ENCODE data around the gene SMG6. TPM values are rescaled to one million over a fixed set of nuclear protein-coding genes. Genes with fewer than 3 reads are reported as not detected.

SMG6 gene
- total and polyA plus RNA-seq, 2 of the 4 experiments (the other 2 are of a cell fraction), result 16.3 to 30.3 TPM

DNA sequence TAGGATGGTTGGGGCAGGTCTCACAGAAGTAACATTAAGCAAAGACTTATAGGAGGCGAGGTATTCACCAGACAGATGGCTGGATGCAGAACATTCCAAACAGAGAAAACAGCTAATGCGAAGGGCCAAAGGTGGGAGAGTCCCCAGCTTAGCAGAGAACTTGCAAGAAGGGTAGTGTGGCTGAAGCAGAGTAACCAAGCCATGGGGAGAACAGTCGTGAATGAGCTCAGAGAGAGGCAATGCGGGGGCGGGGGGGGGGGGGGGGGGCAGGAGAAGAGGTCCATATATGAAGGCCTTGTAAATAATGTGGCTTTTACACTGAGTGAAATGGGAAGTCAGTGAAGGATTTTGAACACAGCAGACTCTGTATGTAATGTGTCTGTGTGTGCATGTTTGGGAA lies 81.3 kb downstream of the SMG6 start:
- Histone ChIP-seq H3K4me1 (ENCODE audit: control insufficient read depth, insufficient read depth, low read length) (peaks cover 13% of the 10 kb centered on the region), H3K27ac (ENCODE audit: insufficient read depth, low read length) (no peak overlapping the region), H3K14ac (replicated peaks; ENCODE audit: low read depth, low read length) (peak overlapping the region; percentile 23; the same call in 1 of the 2 replicates), H2AK9ac (replicated peaks; ENCODE audit: low read depth, low read length, poor library complexity) (no peak overlapping the region), H3K4me3 (ENCODE audit: insufficient read depth, low read depth, low read length) (no peak overlapping the region), H3K4me2 (ENCODE audit: low read depth, low read length) (no peak overlapping the region), H3K9me1 (ENCODE audit: insufficient read depth, low read length) (peaks cover 3% of the 10 kb centered on the region; the same call in 1 of the 2 replicates), H3K4ac (ENCODE audit: low read depth, low read length) (peak overlapping the region; percentile 34; the same call in 1 of the 2 replicates), H2AK5ac (ENCODE audit: low read depth, low read length) (no peak overlapping the region), H3K18ac (ENCODE audit: low read depth, low read length) (0 out of 2 replicates have a peak overlapping the region, but pooled peaks have one; percentile 5), H3K9ac (ENCODE audit: low read depth, low read length) (no peak overlapping the region), H3K56ac (ENCODE audit: extremely low read depth, insufficient read depth, low read length) (no peak overlapping the region), H4K8ac (ENCODE audit: low read depth in 2 of 2, low read length in 2 of 2) (no peak overlapping the region), H4K91ac (ENCODE audit: insufficient read depth, low read depth, low read length) (no peak overlapping the region), H2BK120ac (ENCODE audit: low read depth, low read length) (0 out of 2 replicates have a peak overlapping the region, but pooled peaks have one; percentile 32), H3K27me3 (ENCODE audit: control insufficient read depth, insufficient read depth, low read length) (no peaks in the 10 kb centered on the region), H2AFZ (replicated peaks; ENCODE audit: low read length, poor library complexity) (no peak overlapping the region), H2BK20ac (ENCODE audit: low read depth, low read length) (peak overlapping the region; percentile 22; the same call in 1 of the 2 replicates), H4K5ac (ENCODE audit: low read depth, low read length) (no peak overlapping the region), H2BK5ac (ENCODE audit: low read depth, low read length, poor library complexity, severe bottlenecking) (peak overlapping the region; percentile 49), H3K23ac (ENCODE audit: low read depth, low read length) (no peak overlapping the region), H4K20me1 (ENCODE audit: insufficient read depth, low read length) (no peaks in the 10 kb centered on the region), H3K36me3 (ENCODE audit: control insufficient read depth, insufficient read depth, low read length) (0 out of 2 replicates have a peak, but pooled peaks cover 1% of the 10 kb centered on the region), H3K79me1 (ENCODE audit: low read depth in 1 of 2, low read length in 2 of 2) (peaks cover 19 to 57% of the 10 kb centered on the region in 2 experiments), H2BK15ac (ENCODE audit: low read depth, low read length) (no peak overlapping the region), H3K9me3 (ENCODE audit: control insufficient read depth, insufficient read depth, low read length) (no peaks in the 10 kb centered on the region)
- ChIA-PET CTCF (interaction anchor here (1.1 kb wide), 1 partner anchor 9 kb away, joined by 5 read pairs; no protein-coding TSS in a partner anchor), POLR2A (ENCODE audit: unreplicated experiment) (interaction anchor here (0.6 to 1.0 kb wide), 2 partner anchors 9 to 168 kb away, joined by 3 read pairs; no protein-coding TSS in a partner anchor)
- intact Hi-C loops (cut with micrococcal nuclease), result no loop called here
- no peak for DNase-seq
- in situ Hi-C loops (cut with MboI; ENCODE audit: low sequenced_read_pairs), result no loop called here
- WGBS, 2 experiments (ENCODE audit: extremely low coverage in 2 of 2, insufficient read length in 1 of 2), result no CpG with 5 or more reads among the region's 5 CpGs
- BruUV-seq (replicated peaks), result no TSS peak
- dilution Hi-C loops (cut with HindIII; ENCODE audit: low sequenced_read_pairs, unreplicated experiment), result no loop called here
- peak; percentile 22 for ATAC-seq (ENCODE audit: low read depth)
- no peak for TF ChIP-seq BHLHE40 (IDR thresholded peaks at IDR 0.05; ENCODE audit: low read depth, low read length)
- no peak for TF ChIP-seq CEBPB (IDR thresholded peaks at IDR 0.05; ENCODE audit: low read depth, low read length)
- TF ChIP-seq, protein P1, sequence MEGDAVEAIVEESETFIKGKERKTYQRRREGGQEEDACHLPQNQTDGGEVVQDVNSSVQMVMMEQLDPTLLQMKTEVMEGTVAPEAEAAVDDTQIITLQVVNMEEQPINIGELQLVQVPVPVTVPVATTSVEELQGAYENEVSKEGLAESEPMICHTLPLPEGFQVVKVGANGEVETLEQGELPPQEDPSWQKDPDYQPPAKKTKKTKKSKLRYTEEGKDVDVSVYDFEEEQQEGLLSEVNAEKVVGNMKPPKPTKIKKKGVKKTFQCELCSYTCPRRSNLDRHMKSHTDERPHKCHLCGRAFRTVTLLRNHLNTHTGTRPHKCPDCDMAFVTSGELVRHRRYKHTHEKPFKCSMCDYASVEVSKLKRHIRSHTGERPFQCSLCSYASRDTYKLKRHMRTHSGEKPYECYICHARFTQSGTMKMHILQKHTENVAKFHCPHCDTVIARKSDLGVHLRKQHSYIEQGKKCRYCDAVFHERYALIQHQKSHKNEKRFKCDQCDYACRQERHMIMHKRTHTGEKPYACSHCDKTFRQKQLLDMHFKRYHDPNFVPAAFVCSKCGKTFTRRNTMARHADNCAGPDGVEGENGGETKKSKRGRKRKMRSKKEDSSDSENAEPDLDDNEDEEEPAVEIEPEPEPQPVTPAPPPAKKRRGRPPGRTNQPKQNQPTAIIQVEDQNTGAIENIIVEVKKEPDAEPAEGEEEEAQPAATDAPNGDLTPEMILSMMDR (conservative IDR thresholded peaks at IDR 0.05; ENCODE audit: low read depth, low read length), result no peak
- no peak for TF ChIP-seq RCOR1 (IDR thresholded peaks at IDR 0.05; ENCODE audit: insufficient replicate concordance, low read length)
- no peak for TF ChIP-seq SMC3 (IDR thresholded peaks at IDR 0.05; ENCODE audit: low read depth, low read length)
